Left lung (tissue), 10 donors: ENCODE measurements around the gene FNIP2. TPM values are rescaled to one million over a fixed set of nuclear protein-coding genes. Genes with fewer than 3 reads are reported as not detected.
A peak's percentile ranks its signal among the peaks of the same experiment; 100 is the strongest.

Source experiments
- ATAC-seq: fragments of 200-7000 bp; cut with Tn5 transposase; one replicate; pipeline ENCODE4 v1.9.1; 2020; ENCODE audit warnings: moderate library complexity
- DNase-seq, 4 donors: peaks; one replicate each; pipeline ENCODE4 v3.0.0-alpha.2; 2013 to 2020
- H3K27ac ChIP-seq, 2 donors: fragments of 200-600 bp; sonication (generic) in 1 of 2; one replicate each; pipeline versions ENCODE4 v1.5.0 to v1.8.0; 2020 to 2021
- H3K27me3 ChIP-seq, 2 donors: fragments of 200-600 bp; sonication (generic) in 1 of 2; one replicate each; pipeline versions ENCODE4 v1.5.0 to v1.8.0; 2020 to 2021
- H3K36me3 ChIP-seq, 2 donors: fragments of 200-600 bp; sonication (generic) in 1 of 2; one replicate each; pipeline versions ENCODE4 v1.5.0 to v1.8.0; 2020 to 2021
- H3K4me1 ChIP-seq, 2 donors: fragments of 200-600 bp; one replicate each; pipeline ENCODE4 v1.8.0; 2021
- H3K4me3 ChIP-seq, 2 donors: fragments of 200-600 bp; sonication (generic) in 1 of 2; one replicate each; pipeline versions ENCODE4 v1.5.0 to v1.8.0; 2020 to 2021; ENCODE audit warnings: mild to moderate bottlenecking in 1 of 2
- H3K9me3 ChIP-seq, 2 donors: fragments of 200-600 bp; sonication (generic) in 1 of 2; one replicate each; pipeline versions ENCODE4 v1.5.0 to v1.8.0; 2020 to 2021
- CTCF ChIP-seq, 2 donors: fragments of 200-600 bp; sonication (generic) in 1 of 2; IDR thresholded peaks; one replicate each; pipeline versions ENCODE4 v1.5.0 to v1.8.0; 2021; ENCODE audit warnings: antibody characterized with exemption in 2 of 2
- intact Hi-C, 2 donors: fragments of 100-400 bp; cut with DNase I; formaldehyde crosslinking; loops; one replicate each; pipeline versions ENCODE4 v1.11.2 to v1.14.2; 2022
- polyA plus RNA-seq, 6 donors: library from polyadenylated mRNA; unstranded; fragments of 120-200 nt; gene quantifications; one replicate each; pipeline ENCODE4 v1.2.1, GENCODE V29; 2013; ENCODE audit not compliant: insufficient read length in 6 of 6
- total RNA-seq, 2 donors: library from RNA; stranded (reverse); fragmentation: NEBNext Ultra II Directional; extraction: Animal tissue kit (Norgen Biotek cat#: 25700); gene quantifications; one replicate each; pipeline ENCODE4 v1.2.1, GENCODE V29; 2021
- donor health status: DM: no; HTN: yes; CAD: no.
- donor health status: DM: no; HTN: no; CAD: no.

The FNIP2 gene
- total and polyA plus RNA-seq, 8 donors = 24.5 to 71.2 (median 29.3) TPM

- intact Hi-C loops = loop anchor here in 1 of 2 donors (5.0 kb wide), 1 partner anchor 34 kb away; no protein-coding TSS in a partner anchor
- no peak for TF ChIP-seq CTCF (IDR thresholded peaks at IDR 0.05)
- Histone ChIP-seq H3K9me3 (no peaks in the 10 kb centered on the region), H3K4me1 (peaks cover 20 to 93% of the 10 kb centered on the region in 2 donors), H3K27ac (peak overlapping the region; percentile 80 to 85), H3K27me3 (no peaks in the 10 kb centered on the region), H3K36me3 (no peaks in the 10 kb centered on the region), H3K4me3 (no peak overlapping the region)
- ATAC-seq = no peak
- DNase-seq = no peak
Observed at GRCh38 chr4:158811216-158811540, 42.4 kb downstream of the FNIP2 start.

- Histone ChIP-seq H3K4me1 (peaks cover 20 to 93% of the 10 kb centered on the region in 2 donors), H3K27me3 (no peaks in the 10 kb centered on the region), H3K36me3 (no peaks in the 10 kb centered on the region), H3K27ac (peak overlapping the region; percentile 80 to 85), H3K9me3 (no peaks in the 10 kb centered on the region), H3K4me3 (no peak overlapping the region)
- ATAC-seq (no peak), DNase-seq (peak in 1 of 4 donors; percentile 59)
- intact Hi-C loops = loop anchor here in 1 of 2 donors (5.0 kb wide), 1 partner anchor 34 kb away; no protein-coding TSS in a partner anchor
- no peak for TF ChIP-seq CTCF (IDR thresholded peaks at IDR 0.05)
Observed at GRCh38 chr4:158811704-158812103, 42.9 kb downstream of the FNIP2 start.

GRCh38 chr4:158812133-158812532, 43.3 kb downstream of the FNIP2 start:
- intact Hi-C loops = loop anchor here in 1 of 2 donors (5.0 kb wide), 1 partner anchor 35 kb away; no protein-coding TSS in a partner anchor
- Histone ChIP-seq H3K9me3 (no peaks in the 10 kb centered on the region), H3K36me3 (no peaks in the 10 kb centered on the region), H3K27ac (peak overlapping the region; percentile 80 to 85), H3K27me3 (no peaks in the 10 kb centered on the region), H3K4me1 (peaks cover 20 to 93% of the 10 kb centered on the region in 2 donors), H3K4me3 (no peak overlapping the region)
- ATAC-seq (no peak), DNase-seq (no peak)
- no peak for TF ChIP-seq CTCF (IDR thresholded peaks at IDR 0.05)

GRCh38 chr4:158812543-158812942, 43.7 kb downstream of the FNIP2 start:
- no peak for TF ChIP-seq CTCF (IDR thresholded peaks at IDR 0.05)
- H3K9me3 ChIP-seq = no peaks in the 10 kb centered on the region
- DNase-seq (no peak), ATAC-seq (no peak)
- H3K4me1 ChIP-seq = peaks cover 24 to 97% of the 10 kb centered on the region in 2 donors
- H3K27me3 ChIP-seq = no peaks in the 10 kb centered on the region
- H3K36me3 ChIP-seq = no peaks in the 10 kb centered on the region
- H3K4me3 ChIP-seq = no peak overlapping the region
- intact Hi-C loops = loop anchor here in 1 of 2 donors (5.0 kb wide), 1 partner anchor 35 kb away; no protein-coding TSS in a partner anchor
- H3K27ac ChIP-seq = peak overlapping the region in 1 of 2 donors; percentile 85

GRCh38 chr4:158813113-158813512, 44.3 kb downstream of the FNIP2 start:
- TF ChIP-seq CTCF (IDR thresholded peaks at IDR 0.05) = no peak
- Histone ChIP-seq H3K27ac (peak overlapping the region in 1 of 2 donors; percentile 85), H3K9me3 (no peaks in the 10 kb centered on the region), H3K27me3 (no peaks in the 10 kb centered on the region), H3K4me1 (peaks cover 24 to 97% of the 10 kb centered on the region in 2 donors), H3K4me3 (no peak overlapping the region), H3K36me3 (no peaks in the 10 kb centered on the region)
- DNase-seq (no peak), ATAC-seq (no peak)
- intact Hi-C loops = loop anchor here in 1 of 2 donors (5.0 kb wide), 1 partner anchor 36 kb away; no protein-coding TSS in a partner anchor
